GM19238 (cell line): ENCODE data around the gene SLC48A1.

Experiments used
- DNase-seq: peaks from one replicate; pipeline ENCODE4 v3.0.0; 2011; ENCODE audit warnings: low spot score; ENCODE audit not compliant: insufficient read length

SLC48A1 gene

DNA sequence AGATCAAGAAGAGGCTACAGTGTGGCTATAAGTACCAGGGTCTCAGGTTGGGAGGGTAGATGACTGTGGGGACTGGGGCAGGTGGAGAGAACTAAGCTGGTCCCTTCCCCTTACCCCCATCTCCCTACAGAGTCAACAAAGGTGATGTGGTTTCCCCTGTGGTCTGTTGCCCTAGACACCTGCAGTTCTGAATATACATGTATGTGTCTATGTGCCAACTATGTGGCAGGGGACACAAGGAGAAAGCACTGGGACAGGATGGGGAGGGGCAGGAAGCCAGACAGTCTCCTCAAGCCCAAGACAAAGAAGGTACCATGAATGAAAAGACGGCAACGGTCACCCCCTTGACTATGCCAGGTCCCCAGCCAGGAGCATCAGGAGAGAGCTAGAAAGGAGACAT, 51.2 kb downstream of the SLC48A1 start:
- DNase-seq, result no peak

DNA sequence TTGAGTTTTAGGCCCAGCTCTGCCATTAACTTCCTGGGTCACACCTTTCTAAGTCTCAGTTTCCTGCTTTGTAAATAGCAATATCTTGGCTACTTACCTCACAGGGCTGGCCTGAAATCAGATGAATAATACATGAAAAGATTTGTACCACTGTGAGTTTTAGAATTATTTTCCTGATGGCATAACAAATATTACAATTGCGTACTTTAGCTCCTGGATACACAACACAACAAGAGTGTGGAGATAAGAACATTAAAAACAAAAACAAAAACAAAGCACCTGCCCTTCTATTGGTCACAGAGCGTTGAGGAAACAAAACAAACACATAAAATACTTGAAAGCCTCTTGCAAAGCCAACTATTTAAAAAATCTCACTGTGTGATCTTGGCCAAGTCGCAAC, 51.6 kb downstream of the SLC48A1 start:
- no peak for DNase-seq

DNA sequence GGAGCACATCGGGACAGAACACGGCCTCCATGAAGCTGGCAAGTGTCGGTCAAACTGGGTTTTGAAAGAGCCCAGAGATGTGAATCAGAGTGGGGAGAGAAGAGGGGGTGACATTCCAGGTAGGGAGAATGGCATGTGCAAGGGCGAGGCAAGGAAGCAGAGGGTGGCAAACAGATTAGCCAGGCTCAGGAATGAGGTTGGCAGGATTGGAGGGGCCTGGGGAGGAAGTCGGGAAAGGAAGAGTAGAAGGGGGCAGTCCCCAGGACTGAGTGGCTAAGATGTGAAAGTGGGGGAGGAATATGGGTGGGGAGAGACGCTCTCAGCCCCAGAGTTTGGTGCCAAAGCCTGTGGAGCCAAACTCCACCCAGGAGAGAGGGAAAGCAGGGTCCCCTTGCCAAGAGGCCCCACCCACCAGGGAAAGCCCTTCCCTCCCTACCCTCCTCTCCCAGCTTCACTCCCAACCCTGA, 52.2 kb downstream of the SLC48A1 start:
- DNase-seq, result no peak

DNA sequence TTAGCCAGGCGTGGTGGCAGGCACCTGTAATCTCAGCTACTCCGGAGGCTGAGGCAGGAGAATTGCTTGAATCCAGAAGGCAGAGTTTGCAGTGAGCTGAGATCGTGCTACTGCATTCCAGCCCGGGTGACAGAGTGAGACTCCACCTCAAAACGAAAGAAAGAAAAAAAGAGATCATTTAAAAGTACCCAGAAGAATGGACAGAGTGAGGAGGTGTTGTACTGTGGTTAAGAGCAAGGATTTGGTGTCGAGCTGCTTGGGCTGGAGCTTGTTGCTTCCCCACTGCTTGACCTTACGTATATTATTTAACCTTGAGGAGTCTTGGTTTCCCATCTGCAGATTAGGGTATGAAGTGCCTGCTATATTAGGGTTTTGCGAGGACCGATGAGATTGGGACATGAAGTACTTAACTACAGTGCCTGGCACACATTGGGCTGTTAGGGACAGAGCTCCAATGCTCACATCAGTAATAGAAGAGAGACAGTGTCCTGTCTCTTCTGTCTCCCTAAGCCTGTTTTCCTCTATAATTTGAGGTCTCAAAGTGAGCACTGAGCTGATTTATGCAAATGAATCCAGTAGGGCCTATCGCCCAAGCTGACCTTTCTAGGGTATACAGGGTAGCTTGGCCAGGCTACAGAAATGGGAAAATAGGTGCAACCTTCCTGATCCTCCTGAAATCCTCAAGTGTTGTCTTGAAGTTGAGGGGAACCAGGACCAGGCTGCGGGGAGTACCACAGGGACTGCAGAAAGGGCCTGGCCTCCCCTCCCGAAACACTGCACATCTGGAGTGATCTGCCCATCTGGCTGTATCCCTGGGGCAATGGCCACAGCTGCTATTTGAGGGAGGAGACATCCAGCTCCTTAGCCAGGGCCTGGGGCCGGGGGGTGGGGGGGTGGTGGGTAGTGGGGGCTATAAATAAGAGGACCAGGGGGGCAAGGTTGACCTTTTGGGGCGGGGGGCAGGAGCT, 55.3 kb downstream of the SLC48A1 start:
- no peak for DNase-seq

DNA sequence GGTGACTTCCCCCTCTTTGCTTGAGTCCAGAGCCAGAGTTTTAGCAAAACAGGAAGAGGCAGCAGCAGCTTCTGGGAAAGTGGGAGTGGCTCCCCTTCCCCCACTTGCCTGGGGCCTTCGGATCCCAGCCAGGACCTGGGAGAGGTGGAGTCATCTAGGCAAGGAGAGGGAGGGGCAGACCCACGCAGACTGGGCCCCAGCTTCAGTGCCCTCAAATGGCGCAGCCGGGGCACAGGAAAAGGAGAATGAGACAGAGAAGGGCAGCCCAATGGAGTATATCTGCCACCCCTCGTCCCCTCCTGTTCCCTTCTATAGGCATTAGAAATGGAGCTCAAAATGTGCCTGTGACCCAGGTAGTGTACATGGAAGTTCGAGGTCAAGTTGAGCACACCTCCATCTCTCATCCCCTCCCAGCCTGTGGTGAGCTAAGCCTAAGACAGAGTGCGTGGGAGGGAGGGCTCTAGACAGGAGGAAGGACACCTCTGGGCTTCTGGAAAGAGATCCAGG, 56.0 kb downstream of the SLC48A1 start:
- no peak for DNase-seq

DNA sequence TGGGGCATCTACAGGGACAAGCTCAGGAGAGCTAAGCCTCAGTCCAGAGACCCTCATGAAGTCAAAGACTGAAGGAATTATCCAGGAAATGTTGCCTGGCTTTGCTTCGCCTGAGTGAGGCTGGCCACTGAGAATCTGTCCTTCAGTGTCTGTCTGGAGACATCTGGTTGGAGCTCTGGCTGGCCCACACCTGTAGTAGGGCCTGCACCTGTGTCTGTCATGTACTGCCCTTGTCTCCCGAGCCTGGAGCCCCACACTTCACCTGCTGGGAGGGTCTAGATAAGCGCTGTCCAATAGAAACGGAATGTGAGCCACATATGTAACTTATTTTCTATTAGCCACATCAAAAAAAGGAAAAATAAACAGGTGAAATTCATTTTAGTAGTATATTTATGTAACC, 56.5 kb downstream of the SLC48A1 start:
- no peak for DNase-seq
